Measurements from ENCODE around the gene RAG2. TPM values are rescaled to one million over a fixed set of nuclear protein-coding genes. Genes with fewer than 3 reads are reported as not detected.
"Not testable (repeated sequence)": the region's sequence is repeated elsewhere in the genome, so short reads cannot be mapped to it uniquely, and the experiment has no call there.

RAG2 gene
- total RNA-seq, 1 donor from 2014 or later, result not detected

DNA sequence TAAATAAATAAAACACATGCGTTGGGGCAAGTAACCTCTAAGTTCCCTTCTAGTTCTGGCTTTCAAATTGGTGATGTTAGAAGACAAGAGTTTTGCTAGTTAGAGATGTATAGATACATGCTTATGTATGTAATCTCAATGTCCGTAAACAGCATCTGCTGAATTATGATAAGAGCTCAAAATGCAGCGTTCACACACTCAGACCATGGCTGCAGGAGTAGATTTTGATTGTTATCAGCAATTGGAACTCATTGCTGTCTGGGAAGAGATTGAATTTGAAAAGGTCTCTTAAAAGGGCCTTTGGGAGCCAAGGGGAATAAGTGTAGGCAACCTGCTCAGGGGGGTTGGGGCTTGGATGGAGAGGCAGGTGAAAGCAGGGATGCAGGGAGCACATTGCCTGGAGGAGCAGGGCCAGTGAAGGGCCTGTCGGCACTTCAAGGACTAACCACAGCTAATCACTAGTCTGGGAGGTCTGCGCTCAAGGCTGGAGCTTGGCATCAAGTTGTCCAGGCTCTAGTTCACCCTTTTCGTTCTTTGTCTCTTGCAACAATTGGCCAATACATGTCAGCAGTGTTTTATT lies 32.9 kb downstream of the RAG2 start:
- no peak overlapping the region for H3K27ac ChIP-seq
- no peak for DNase-seq
- TF ChIP-seq, protein P1, sequence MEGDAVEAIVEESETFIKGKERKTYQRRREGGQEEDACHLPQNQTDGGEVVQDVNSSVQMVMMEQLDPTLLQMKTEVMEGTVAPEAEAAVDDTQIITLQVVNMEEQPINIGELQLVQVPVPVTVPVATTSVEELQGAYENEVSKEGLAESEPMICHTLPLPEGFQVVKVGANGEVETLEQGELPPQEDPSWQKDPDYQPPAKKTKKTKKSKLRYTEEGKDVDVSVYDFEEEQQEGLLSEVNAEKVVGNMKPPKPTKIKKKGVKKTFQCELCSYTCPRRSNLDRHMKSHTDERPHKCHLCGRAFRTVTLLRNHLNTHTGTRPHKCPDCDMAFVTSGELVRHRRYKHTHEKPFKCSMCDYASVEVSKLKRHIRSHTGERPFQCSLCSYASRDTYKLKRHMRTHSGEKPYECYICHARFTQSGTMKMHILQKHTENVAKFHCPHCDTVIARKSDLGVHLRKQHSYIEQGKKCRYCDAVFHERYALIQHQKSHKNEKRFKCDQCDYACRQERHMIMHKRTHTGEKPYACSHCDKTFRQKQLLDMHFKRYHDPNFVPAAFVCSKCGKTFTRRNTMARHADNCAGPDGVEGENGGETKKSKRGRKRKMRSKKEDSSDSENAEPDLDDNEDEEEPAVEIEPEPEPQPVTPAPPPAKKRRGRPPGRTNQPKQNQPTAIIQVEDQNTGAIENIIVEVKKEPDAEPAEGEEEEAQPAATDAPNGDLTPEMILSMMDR (IDR thresholded peaks at IDR 0.05), result no peak
- no peak for ATAC-seq
- H3K36me3 ChIP-seq, result no peaks in the 10 kb centered on the region
- no peak overlapping the region for H3K4me3 ChIP-seq
- H3K9me3 ChIP-seq, result no peaks in the 10 kb centered on the region
- no peaks in the 10 kb centered on the region for H3K27me3 ChIP-seq (ENCODE audit: low read depth)
- H3K4me1 ChIP-seq, result no peaks in the 10 kb centered on the region
- intact Hi-C loops (cut with DNase I), result loop anchor here (10.0 kb wide), 1 partner anchor 110 kb away; no protein-coding TSS in a partner anchor

DNA sequence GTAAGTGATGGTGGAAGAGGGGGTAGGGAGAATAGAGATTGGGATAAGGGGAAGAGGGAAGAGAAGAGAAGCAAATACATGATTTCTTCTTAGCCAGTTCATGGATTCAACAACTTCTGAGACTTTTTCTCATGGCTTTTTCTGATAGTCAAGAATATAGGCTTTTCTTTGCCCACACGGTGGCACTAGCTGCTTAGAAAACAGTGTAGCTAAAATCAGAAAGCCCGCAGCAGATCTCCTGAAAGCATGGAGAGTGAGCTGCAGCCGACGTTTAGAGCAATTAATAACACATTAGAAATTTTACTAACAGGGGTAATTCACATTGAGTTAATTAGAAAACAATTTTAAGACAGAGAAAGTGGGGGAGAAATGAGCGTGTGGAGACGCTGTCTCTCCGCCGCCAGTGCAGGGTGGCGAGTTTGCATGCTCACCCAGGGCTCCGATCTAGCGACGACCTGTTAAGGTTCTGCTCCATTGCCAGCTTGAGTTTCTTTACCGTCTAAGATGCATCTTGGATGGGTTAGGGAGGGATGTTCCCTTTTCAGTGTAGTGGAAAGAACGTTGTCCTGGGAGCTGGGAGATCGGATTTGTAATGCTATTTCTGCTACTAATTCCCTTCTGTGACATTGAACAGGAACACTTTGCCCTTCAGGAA lies 33.5 kb downstream of the RAG2 start:
- intact Hi-C loops (cut with DNase I), result loop anchor here (10.0 kb wide), 1 partner anchor 110 kb away; no protein-coding TSS in a partner anchor
- H3K27ac ChIP-seq, result no peak overlapping the region
- peak overlapping the region; percentile 41 for H3K4me3 ChIP-seq
- H3K36me3 ChIP-seq, result no peaks in the 10 kb centered on the region
- no peaks in the 10 kb centered on the region for H3K9me3 ChIP-seq
- H3K4me1 ChIP-seq, result no peaks in the 10 kb centered on the region
- no peak for DNase-seq
- TF ChIP-seq, protein P1 (IDR thresholded peaks at IDR 0.05), result peak; percentile 68
- ATAC-seq, result peak; percentile 52 to 77
- H3K27me3 ChIP-seq (ENCODE audit: low read depth), result no peaks in the 10 kb centered on the region

DNA sequence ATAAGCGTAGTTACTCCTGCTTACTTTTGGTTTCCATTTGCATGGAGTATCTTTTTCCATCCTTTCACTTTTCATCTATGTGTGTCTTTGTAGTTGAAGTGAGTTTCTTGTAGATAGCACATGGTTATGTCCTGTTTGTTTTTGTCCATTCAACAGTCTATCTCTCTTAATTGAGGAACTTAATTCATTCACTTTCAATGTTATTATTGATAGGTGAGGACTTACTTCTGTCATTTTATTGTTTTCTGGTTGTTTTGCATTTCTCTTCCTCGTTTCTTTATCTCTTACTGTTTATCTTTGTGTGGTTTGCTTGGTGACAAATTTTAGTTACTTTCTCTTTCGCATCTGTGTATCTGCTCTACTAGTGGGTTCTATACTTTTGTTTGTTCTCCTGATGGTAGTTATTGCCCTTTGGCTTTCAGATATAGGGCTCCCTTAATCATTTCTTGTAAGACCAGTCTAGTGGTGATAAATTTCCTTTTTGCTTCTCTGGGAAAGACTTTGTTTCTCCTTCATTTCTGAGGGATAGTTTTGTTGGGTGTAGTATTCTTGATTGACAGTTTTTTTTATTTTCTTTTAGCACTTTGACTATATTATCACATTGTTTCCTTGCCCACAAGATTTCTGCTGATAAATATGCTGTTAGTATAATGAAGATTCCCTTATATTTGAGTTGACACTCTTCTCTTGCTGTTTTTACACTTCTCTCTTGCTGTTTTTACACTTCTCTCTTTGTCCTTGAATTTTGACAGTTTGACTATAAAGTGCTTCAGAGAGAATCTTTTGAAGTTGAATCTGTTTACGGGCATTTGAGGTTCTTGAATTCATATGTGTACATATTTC lies 39.2 kb downstream of the RAG2 start:
- Histone ChIP-seq H3K27me3 (ENCODE audit: low read depth) (no peaks in the 10 kb centered on the region), H3K4me1 (no peaks in the 10 kb centered on the region), H3K9me3 (peaks cover 3% of the 10 kb centered on the region), H3K36me3 (no peaks in the 10 kb centered on the region), H3K27ac (no peak overlapping the region), H3K4me3 (no peak overlapping the region)
- ATAC-seq (no peak), DNase-seq (no peak)
- TF ChIP-seq, protein P1 (IDR thresholded peaks at IDR 0.05), result no peak
- intact Hi-C loops (cut with DNase I), result no loop called here

DNA sequence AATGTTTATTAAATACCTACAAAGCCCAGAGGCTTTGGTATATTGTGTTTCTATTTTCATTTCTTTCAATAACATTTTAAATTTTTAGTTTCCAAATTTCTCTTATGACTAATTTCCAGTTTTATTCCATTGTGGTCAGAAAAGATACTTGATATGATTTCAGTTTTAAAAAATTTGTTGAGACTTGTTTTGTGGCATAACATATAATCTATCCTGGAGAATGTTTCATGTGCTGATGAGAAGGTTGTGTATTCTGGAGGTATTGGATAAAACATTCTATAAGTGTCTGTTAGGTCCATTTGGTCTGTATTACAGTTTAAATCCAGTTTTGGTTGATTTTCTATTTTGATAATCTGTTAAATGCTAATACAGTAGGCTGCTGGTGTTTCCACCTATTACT lies 40.0 kb downstream of the RAG2 start:
- ATAC-seq, result no peak
- H3K27me3 ChIP-seq (ENCODE audit: low read depth), result no peaks in the 10 kb centered on the region
- no peaks in the 10 kb centered on the region for H3K4me1 ChIP-seq
- no peak for DNase-seq
- intact Hi-C loops (cut with DNase I), result no loop called here
- peaks cover 3% of the 10 kb centered on the region for H3K9me3 ChIP-seq
- TF ChIP-seq, protein P1 (IDR thresholded peaks at IDR 0.05), result no peak
- H3K27ac ChIP-seq, result no peak overlapping the region
- no peaks in the 10 kb centered on the region for H3K36me3 ChIP-seq
- H3K4me3 ChIP-seq, result no peak overlapping the region

DNA sequence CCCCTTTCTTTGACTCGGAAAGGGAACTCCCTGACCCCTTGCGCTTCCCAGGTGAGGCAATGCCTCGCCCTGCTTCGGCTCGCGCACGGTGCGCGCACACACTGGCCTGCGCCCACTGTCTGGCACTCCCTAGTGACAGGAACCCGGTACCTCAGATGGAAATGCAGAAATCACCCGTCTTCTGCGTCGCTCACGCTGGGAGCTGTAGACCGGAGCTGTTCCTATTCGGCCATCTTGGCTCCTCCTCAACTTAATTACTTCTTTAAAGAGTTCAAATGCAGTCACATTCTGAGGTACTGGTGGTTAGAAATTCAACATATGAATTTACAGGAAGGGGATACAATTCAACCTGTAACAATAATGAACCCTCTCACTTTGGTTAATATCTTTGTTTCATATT lies 40.6 kb downstream of the RAG2 start:
- DNase-seq; H3K27me3 ChIP-seq (ENCODE audit: low read depth); H3K36me3 ChIP-seq; ATAC-seq; H3K9me3 ChIP-seq; H3K4me1 ChIP-seq; H3K4me3 ChIP-seq; intact Hi-C loops (cut with DNase I); H3K27ac ChIP-seq: not testable (repeated sequence)

All from lower lobe of right lung (tissue), 2 donors.